Testis (tissue), 3 donors: ENCODE results near the gene GALNT11. TPM values are rescaled to one million over a fixed set of nuclear protein-coding genes. Genes with fewer than 3 reads are reported as not detected.

Experiments
- DNase-seq: peaks from one replicate; pipeline ENCODE4 v3.0.0-alpha.2; 2019
- H3K27ac ChIP-seq, 2 donors: fragments of 200-600 bp; sonication (generic); one replicate each; pipeline ENCODE4 v1.5.1; 2019
- H3K27me3 ChIP-seq: fragments of 200-600 bp; sonication (generic); one replicate; pipeline ENCODE4 v1.5.1; 2019
- H3K36me3 ChIP-seq: fragments of 200-600 bp; sonication (generic); one replicate; pipeline ENCODE4 v1.5.1; 2017; ENCODE audit warnings: low read depth; ENCODE audit errors: missing control alignments
- H3K4me1 ChIP-seq: fragments of 200-600 bp; sonication (generic); one replicate; pipeline ENCODE4 v1.5.1; 2019
- H3K4me3 ChIP-seq, 2 donors: fragments of 200-600 bp; sonication (generic); one replicate each; pipeline ENCODE4 v1.5.1; 2017 to 2019
- H3K9me3 ChIP-seq: fragments of 200-600 bp; sonication (generic); one replicate; pipeline ENCODE4 v1.5.1; 2017
- CTCF ChIP-seq, 3 experiments: fragments of 450-650 bp in 2 of 3; fragments of 200-600 bp in 1 of 3; sonication (generic) in 1 of 3; IDR thresholded peaks; one replicate each; pipeline ENCODE4 v1.5.1; 2016 to 2019; ENCODE audit warnings: antibody characterized with exemption in 3 of 3, mild to moderate bottlenecking in 2 of 3, moderate library complexity in 1 of 3
- POLR2A ChIP-seq: fragments of 450-650 bp; IDR thresholded peaks from one replicate; pipeline ENCODE4 v1.6.1; 2017; ENCODE audit warnings: antibody characterized with exemption, mild to moderate bottlenecking, moderate library complexity
- WGBS, 2 donors: methylation state at CpG; one replicate each; pipeline ENCODE4 v1.1.5; 2018; 5-methylcytosine and 5-hydroxymethylcytosine counted together
- intact Hi-C: fragments of 100-400 bp; cut with DNase I; formaldehyde crosslinking; loops from one replicate; pipeline ENCODE4 v1.15.1; 2023; ENCODE audit warnings: low total_unique reads
- polyA plus RNA-seq: library from polyadenylated mRNA; stranded (reverse); fragments of 350-450 nt; fragmentation: Illumina TruSeq; extraction: RNeasy Lipid Tissue Mini Kit (QIAGEN cat#74804); gene quantifications from one replicate; pipeline ENCODE4 v1.2.3, GENCODE V29; 2014; ENCODE audit warnings: low read depth, low replicate concordance; ENCODE audit not compliant: insufficient read depth
- total RNA-seq, 2 donors: library from RNA; depleted of rRNA; stranded (reverse); fragments of >200 nt; gene quantifications; one replicate each; pipeline ENCODE4 v1.2.3, GENCODE V29; 2016

GALNT11 gene
- total and polyA plus RNA-seq, 3 donors from 2014 or later, result 23.4 to 38.8 (median 36.2) TPM

- Histone ChIP-seq H3K27me3 (no peaks in the 10 kb centered on the region), H3K9me3 (no peaks in the 10 kb centered on the region), H3K27ac (no peak overlapping the region), H3K4me3 (no peak overlapping the region), H3K4me1 (no peaks in the 10 kb centered on the region), H3K36me3 (no peaks in the 10 kb centered on the region)
- WGBS, 2 donors, result 77 to 87% methylated on average over 4 of the region's 4 CpGs
- no peak for TF ChIP-seq POLR2A
- no peak for TF ChIP-seq CTCF (IDR thresholded peaks at IDR 0.05)
- intact Hi-C loops, result no loop called here
- no peak for DNase-seq
These were observed 81.5 kb downstream of the GALNT11 start for GRCh38 chr7:152106990-152107389.

DNA sequence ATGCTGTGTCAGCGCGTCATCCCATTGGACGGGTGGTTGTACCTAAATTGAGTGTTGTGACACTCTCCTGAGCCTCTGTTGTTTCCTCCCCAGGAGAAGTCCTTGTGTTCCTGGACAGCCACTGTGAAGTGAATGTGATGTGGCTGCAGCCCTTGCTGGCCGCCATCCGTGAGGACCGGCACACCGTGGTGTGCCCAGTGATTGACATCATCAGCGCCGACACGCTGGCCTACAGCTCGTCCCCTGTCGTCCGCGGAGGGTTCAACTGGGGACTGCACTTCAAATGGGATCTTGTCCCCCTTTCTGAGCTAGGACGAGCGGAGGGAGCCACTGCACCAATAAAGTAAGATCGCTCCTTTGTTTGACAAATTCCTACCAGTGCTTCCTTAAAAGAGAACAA is 82.5 kb downstream of the GALNT11 start:
- no peaks in the 10 kb centered on the region for H3K36me3 ChIP-seq
- TF ChIP-seq POLR2A (no peak), CTCF (IDR thresholded peaks at IDR 0.05) (no peak)
- no peaks in the 10 kb centered on the region for H3K4me1 ChIP-seq
- no peaks in the 10 kb centered on the region for H3K9me3 ChIP-seq
- no peak for DNase-seq
- H3K27ac ChIP-seq, result no peak overlapping the region
- no peak overlapping the region for H3K4me3 ChIP-seq
- intact Hi-C loops, result no loop called here
- no peaks in the 10 kb centered on the region for H3K27me3 ChIP-seq
- 89 to 96% methylated on average over 14 to 17 of the region's 17 CpGs for WGBS, 2 donors

- Histone ChIP-seq H3K27me3 (no peaks in the 10 kb centered on the region), H3K27ac (no peak overlapping the region), H3K9me3 (no peaks in the 10 kb centered on the region), H3K4me3 (no peak overlapping the region), H3K4me1 (no peaks in the 10 kb centered on the region), H3K36me3 (no peaks in the 10 kb centered on the region)
- WGBS, 2 donors, result 81 to 84% methylated on average over 7 of the region's 7 CpGs
- no peak for DNase-seq
- TF ChIP-seq CTCF (IDR thresholded peaks at IDR 0.05) (no peak), POLR2A (no peak)
- intact Hi-C loops, result no loop called here
These were observed 82.9 kb downstream of the GALNT11 start for GRCh38 chr7:152108359-152108758.

DNA sequence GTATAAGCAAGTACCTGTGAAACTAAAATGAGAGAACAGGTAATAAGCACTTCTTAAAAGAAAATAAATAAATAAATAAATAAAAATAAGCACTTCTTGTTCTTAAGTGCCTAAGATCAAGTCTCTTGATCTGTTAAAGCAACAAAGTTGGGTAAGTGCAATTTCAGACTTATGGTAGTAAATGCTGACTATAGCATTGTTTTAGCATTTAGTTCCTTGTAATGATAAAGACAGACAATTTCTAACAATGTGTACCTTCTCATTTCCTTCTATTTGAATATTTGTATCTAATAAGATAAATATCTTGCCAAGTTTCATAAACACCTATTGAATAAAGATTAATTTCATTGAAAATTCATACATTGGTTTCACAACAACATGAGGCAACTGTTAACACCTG is 87.4 kb downstream of the GALNT11 start:
- H3K4me3 ChIP-seq, result no peak overlapping the region
- intact Hi-C loops, result no loop called here
- H3K36me3 ChIP-seq, result no peaks in the 10 kb centered on the region
- H3K4me1 ChIP-seq, result no peaks in the 10 kb centered on the region
- no peak for DNase-seq
- no peaks in the 10 kb centered on the region for H3K27me3 ChIP-seq
- no peak for TF ChIP-seq CTCF (IDR thresholded peaks at IDR 0.05)
- TF ChIP-seq POLR2A, result no peak
- no peaks in the 10 kb centered on the region for H3K9me3 ChIP-seq
- no peak overlapping the region for H3K27ac ChIP-seq

GRCh38 chr7:152115021-152115718 is 89.7 kb downstream of the GALNT11 start:
- H3K36me3 ChIP-seq, result no peaks in the 10 kb centered on the region
- no peak for DNase-seq
- 90 to 95% methylated on average over 9 of the region's 9 CpGs for WGBS, 2 donors
- H3K27ac ChIP-seq, result no peak overlapping the region
- intact Hi-C loops, result no loop called here
- H3K9me3 ChIP-seq, result no peaks in the 10 kb centered on the region
- no peak for TF ChIP-seq CTCF (IDR thresholded peaks at IDR 0.05)
- TF ChIP-seq POLR2A, result no peak
- H3K4me3 ChIP-seq, result no peak overlapping the region
- no peaks in the 10 kb centered on the region for H3K27me3 ChIP-seq
- no peaks in the 10 kb centered on the region for H3K4me1 ChIP-seq
